ENCODE data around the gene ANKRD44.
A peak's percentile ranks its signal among the peaks of the same experiment; 100 is the strongest.
"Not testable (repeated sequence)": the region's sequence is repeated elsewhere in the genome, so short reads cannot be mapped to it uniquely, and the experiment has no call there.

Gene ANKRD44

GRCh38 chr2:197071790-197072436, 238.7 kb downstream of the ANKRD44 start:
- Histone ChIP-seq H3K4me3 (ENCODE audit: insufficient read depth, low read depth, low read length, poor library complexity, severe bottlenecking) (no peak overlapping the region), H3K4me1 (ENCODE audit: control insufficient read depth, insufficient read depth, low read length, poor library complexity, severe bottlenecking) (peaks cover 5% of the 10 kb centered on the region), H3K36me3 (ENCODE audit: control insufficient read depth, insufficient read depth, low read length) (peaks cover 27% of the 10 kb centered on the region), H3K9me3 (ENCODE audit: control insufficient read depth, low read length) (no peaks in the 10 kb centered on the region), H3K27me3 (replicated peaks; ENCODE audit: control insufficient read depth, insufficient read depth, low read length, poor library complexity, severe bottlenecking) (no peaks in the 10 kb centered on the region), H3K27ac (ENCODE audit: insufficient read depth, low read length, poor library complexity, severe bottlenecking) (no peak overlapping the region)
- DNase-seq: no peak

GRCh38 chr2:197071213-197071612, 239.4 kb downstream of the ANKRD44 start:
- H3K27ac ChIP-seq (ENCODE audit: insufficient read depth, low read length, poor library complexity, severe bottlenecking): no peak overlapping the region
- H3K36me3 ChIP-seq (ENCODE audit: control insufficient read depth, insufficient read depth, low read length): peaks cover 20% of the 10 kb centered on the region
- H3K27me3 ChIP-seq (replicated peaks; ENCODE audit: control insufficient read depth, insufficient read depth, low read length, poor library complexity, severe bottlenecking): no peaks in the 10 kb centered on the region
- H3K4me1 ChIP-seq (ENCODE audit: control insufficient read depth, insufficient read depth, low read length, poor library complexity, severe bottlenecking): peaks cover 5% of the 10 kb centered on the region
- H3K9me3 ChIP-seq (ENCODE audit: control insufficient read depth, low read length): no peaks in the 10 kb centered on the region
- no peak overlapping the region for H3K4me3 ChIP-seq (ENCODE audit: insufficient read depth, low read depth, low read length, poor library complexity, severe bottlenecking)
- no peak for DNase-seq

DNA sequence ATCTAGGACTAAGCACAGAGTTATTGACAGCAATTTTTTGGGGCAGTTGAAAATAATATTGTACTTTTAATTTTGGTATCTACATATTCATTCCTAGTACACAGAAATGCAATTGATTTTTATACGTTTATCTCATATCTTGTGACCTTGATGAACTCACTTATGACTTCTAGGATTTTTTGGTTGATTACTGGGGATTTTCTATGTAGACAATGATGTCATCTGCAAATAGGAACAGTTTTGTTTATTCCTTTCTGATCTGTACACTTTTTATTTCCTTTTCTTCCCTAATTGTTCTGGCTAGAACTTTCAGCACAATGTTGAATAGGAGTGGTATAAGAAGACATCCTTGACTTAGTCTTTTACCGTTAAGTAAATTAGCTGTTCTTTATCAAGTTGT, 240.6 kb downstream of the ANKRD44 start:
- Histone ChIP-seq H3K27me3 (replicated peaks; ENCODE audit: control insufficient read depth, insufficient read depth, low read length, poor library complexity, severe bottlenecking) (no peaks in the 10 kb centered on the region), H3K9me3 (ENCODE audit: control insufficient read depth, low read length) (no peaks in the 10 kb centered on the region), H3K4me3 (ENCODE audit: insufficient read depth, low read depth, low read length, poor library complexity, severe bottlenecking) (no peak overlapping the region), H3K27ac (ENCODE audit: insufficient read depth, low read length, poor library complexity, severe bottlenecking) (no peak overlapping the region), H3K4me1 (ENCODE audit: control insufficient read depth, insufficient read depth, low read length, poor library complexity, severe bottlenecking) (peaks cover 5% of the 10 kb centered on the region), H3K36me3 (ENCODE audit: control insufficient read depth, insufficient read depth, low read length) (peaks cover 8% of the 10 kb centered on the region)
- no peak for DNase-seq

- H3K36me3 ChIP-seq (ENCODE audit: control insufficient read depth, insufficient read depth, low read length): peaks cover 31% of the 10 kb centered on the region
- not testable (repeated sequence) for H3K9me3 ChIP-seq (ENCODE audit: control insufficient read depth, low read length); H3K4me1 ChIP-seq (ENCODE audit: control insufficient read depth, insufficient read depth, low read length, poor library complexity, severe bottlenecking); H3K27ac ChIP-seq (ENCODE audit: insufficient read depth, low read length, poor library complexity, severe bottlenecking); H3K27me3 ChIP-seq (replicated peaks; ENCODE audit: control insufficient read depth, insufficient read depth, low read length, poor library complexity, severe bottlenecking); H3K4me3 ChIP-seq (ENCODE audit: insufficient read depth, low read depth, low read length, poor library complexity, severe bottlenecking)
- DNase-seq: peak in 2 of 3 donors; percentile 7 to 28
These were observed 248.0 kb downstream of the ANKRD44 start for GRCh38 chr2:197062574-197062973.

GRCh38 chr2:197059477-197059876, 251.1 kb downstream of the ANKRD44 start:
- Histone ChIP-seq H3K27ac (ENCODE audit: insufficient read depth, low read length, poor library complexity, severe bottlenecking) (no peak overlapping the region), H3K9me3 (ENCODE audit: control insufficient read depth, low read length) (peaks cover 8% of the 10 kb centered on the region), H3K4me3 (ENCODE audit: insufficient read depth, low read depth, low read length, poor library complexity, severe bottlenecking) (no peak overlapping the region), H3K36me3 (ENCODE audit: control insufficient read depth, insufficient read depth, low read length) (peaks cover 50% of the 10 kb centered on the region), H3K27me3 (replicated peaks; ENCODE audit: control insufficient read depth, insufficient read depth, low read length, poor library complexity, severe bottlenecking) (no peaks in the 10 kb centered on the region), H3K4me1 (ENCODE audit: control insufficient read depth, insufficient read depth, low read length, poor library complexity, severe bottlenecking) (no peaks in the 10 kb centered on the region)
- no peak for DNase-seq

GRCh38 chr2:197058777-197059300, 251.7 kb downstream of the ANKRD44 start:
- Histone ChIP-seq H3K27ac (ENCODE audit: insufficient read depth, low read length, poor library complexity, severe bottlenecking) (no peak overlapping the region), H3K4me1 (ENCODE audit: control insufficient read depth, insufficient read depth, low read length, poor library complexity, severe bottlenecking) (no peaks in the 10 kb centered on the region), H3K36me3 (ENCODE audit: control insufficient read depth, insufficient read depth, low read length) (peaks cover 53% of the 10 kb centered on the region), H3K9me3 (ENCODE audit: control insufficient read depth, low read length) (peaks cover 8% of the 10 kb centered on the region), H3K4me3 (ENCODE audit: insufficient read depth, low read depth, low read length, poor library complexity, severe bottlenecking) (no peak overlapping the region), H3K27me3 (replicated peaks; ENCODE audit: control insufficient read depth, insufficient read depth, low read length, poor library complexity, severe bottlenecking) (no peaks in the 10 kb centered on the region)
- no peak for DNase-seq

- no peak overlapping the region for H3K4me3 ChIP-seq (ENCODE audit: insufficient read depth, low read depth, low read length, poor library complexity, severe bottlenecking)
- H3K27ac ChIP-seq (ENCODE audit: insufficient read depth, low read length, poor library complexity, severe bottlenecking): no peak overlapping the region
- no peaks in the 10 kb centered on the region for H3K4me1 ChIP-seq (ENCODE audit: control insufficient read depth, insufficient read depth, low read length, poor library complexity, severe bottlenecking)
- H3K9me3 ChIP-seq (ENCODE audit: control insufficient read depth, low read length): peaks cover 8% of the 10 kb centered on the region
- H3K36me3 ChIP-seq (ENCODE audit: control insufficient read depth, insufficient read depth, low read length): peaks cover 53% of the 10 kb centered on the region
- no peak for DNase-seq
- no peaks in the 10 kb centered on the region for H3K27me3 ChIP-seq (replicated peaks; ENCODE audit: control insufficient read depth, insufficient read depth, low read length, poor library complexity, severe bottlenecking)
These were observed 252.6 kb downstream of the ANKRD44 start for GRCh38 chr2:197057959-197058358.

- Histone ChIP-seq H3K27ac (ENCODE audit: insufficient read depth, low read length, poor library complexity, severe bottlenecking) (no peak overlapping the region), H3K4me1 (ENCODE audit: control insufficient read depth, insufficient read depth, low read length, poor library complexity, severe bottlenecking) (peaks cover 5% of the 10 kb centered on the region), H3K36me3 (ENCODE audit: control insufficient read depth, insufficient read depth, low read length) (peaks cover 41% of the 10 kb centered on the region), H3K27me3 (replicated peaks; ENCODE audit: control insufficient read depth, insufficient read depth, low read length, poor library complexity, severe bottlenecking) (no peaks in the 10 kb centered on the region), H3K9me3 (ENCODE audit: control insufficient read depth, low read length) (peaks cover 8% of the 10 kb centered on the region), H3K4me3 (ENCODE audit: insufficient read depth, low read depth, low read length, poor library complexity, severe bottlenecking) (no peak overlapping the region)
- DNase-seq: no peak
These were observed 255.5 kb downstream of the ANKRD44 start for GRCh38 chr2:197055045-197055444.

DNA sequence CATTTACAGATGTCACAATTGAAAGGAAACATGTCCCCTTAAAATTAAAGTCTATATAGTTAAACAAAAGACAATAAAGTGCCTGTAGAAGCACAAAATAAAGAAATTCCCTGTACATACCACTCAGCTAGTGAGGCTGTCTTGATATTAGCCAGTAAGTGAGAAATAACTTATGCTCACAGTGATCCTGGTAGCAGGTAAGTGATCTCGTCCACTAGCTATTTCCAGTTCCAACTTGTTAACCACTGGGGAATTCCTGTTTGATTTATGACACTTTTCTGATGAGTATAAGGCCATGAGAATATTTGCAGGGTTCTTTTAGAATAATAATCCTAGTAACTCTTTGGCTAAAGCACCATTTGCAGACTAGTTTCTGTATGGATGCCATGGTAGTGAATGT, 256.1 kb downstream of the ANKRD44 start:
- DNase-seq: no peak
- Histone ChIP-seq H3K4me3 (ENCODE audit: insufficient read depth, low read depth, low read length, poor library complexity, severe bottlenecking) (no peak overlapping the region), H3K9me3 (ENCODE audit: control insufficient read depth, low read length) (peaks cover 8% of the 10 kb centered on the region), H3K36me3 (ENCODE audit: control insufficient read depth, insufficient read depth, low read length) (peaks cover 38% of the 10 kb centered on the region), H3K27ac (ENCODE audit: insufficient read depth, low read length, poor library complexity, severe bottlenecking) (no peak overlapping the region), H3K4me1 (ENCODE audit: control insufficient read depth, insufficient read depth, low read length, poor library complexity, severe bottlenecking) (peaks cover 5% of the 10 kb centered on the region), H3K27me3 (replicated peaks; ENCODE audit: control insufficient read depth, insufficient read depth, low read length, poor library complexity, severe bottlenecking) (no peaks in the 10 kb centered on the region)

DNA sequence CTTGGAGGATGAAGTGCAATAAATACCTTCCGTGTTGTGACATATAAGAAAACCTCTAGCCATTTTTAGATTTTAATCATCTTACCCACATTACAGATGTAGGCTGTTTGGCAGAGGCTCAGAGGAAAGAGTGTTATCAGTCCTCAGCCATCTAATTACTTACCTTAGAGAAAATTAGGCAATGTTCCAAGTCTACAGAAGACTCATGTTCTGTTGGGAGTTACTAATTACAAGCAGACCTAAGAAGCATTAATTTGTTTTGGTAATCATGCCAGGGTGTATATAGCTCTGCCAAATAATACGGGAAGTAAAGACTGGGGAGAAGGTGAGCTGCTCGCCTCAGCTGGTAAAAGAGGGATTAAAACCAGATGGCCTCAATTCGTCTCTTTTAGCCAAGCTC, 258.2 kb downstream of the ANKRD44 start:
- DNase-seq: no peak
- H3K36me3 ChIP-seq (ENCODE audit: control insufficient read depth, insufficient read depth, low read length): peaks cover 29% of the 10 kb centered on the region
- no peak overlapping the region for H3K4me3 ChIP-seq (ENCODE audit: insufficient read depth, low read depth, low read length, poor library complexity, severe bottlenecking)
- H3K27ac ChIP-seq (ENCODE audit: insufficient read depth, low read length, poor library complexity, severe bottlenecking): no peak overlapping the region
- H3K9me3 ChIP-seq (ENCODE audit: control insufficient read depth, low read length): peaks cover 8% of the 10 kb centered on the region
- peaks cover 5% of the 10 kb centered on the region for H3K4me1 ChIP-seq (ENCODE audit: control insufficient read depth, insufficient read depth, low read length, poor library complexity, severe bottlenecking)
- no peaks in the 10 kb centered on the region for H3K27me3 ChIP-seq (replicated peaks; ENCODE audit: control insufficient read depth, insufficient read depth, low read length, poor library complexity, severe bottlenecking)
